ENCODE data around the gene ARSB.
A peak's percentile ranks its signal among the peaks of the same experiment; 100 is the strongest.

ARSB gene

GRCh38 chr5:78738104-78738503 lies 247.0 kb downstream of the ARSB start:
- H4K8ac ChIP-seq (ENCODE audit: low read length), result no peak overlapping the region
- no peak overlapping the region for H2BK15ac ChIP-seq (ENCODE audit: low read depth, poor library complexity, severe bottlenecking)
- H3K4me2 ChIP-seq (ENCODE audit: low read length, poor library complexity, severe bottlenecking), result no peak overlapping the region
- no peak overlapping the region for H2BK5ac ChIP-seq (ENCODE audit: low read depth, low read length, poor library complexity, severe bottlenecking)
- H4K91ac ChIP-seq (ENCODE audit: low read length), result no peak overlapping the region
- H2AFZ ChIP-seq (ENCODE audit: low read depth, low read length), result no peak overlapping the region
- no peak overlapping the region for H3K9ac ChIP-seq (ENCODE audit: low read length)
- H3K9me3 ChIP-seq (ENCODE audit: control insufficient read depth, low read length), result no peaks in the 10 kb centered on the region
- no peak overlapping the region for H3K27ac ChIP-seq (ENCODE audit: low read length, poor library complexity, severe bottlenecking)
- H3K14ac ChIP-seq (ENCODE audit: low read length in 2 of 2), result no peak overlapping the region
- H3K4me3 ChIP-seq (ENCODE audit: insufficient read depth in 1 of 2, low read depth in 1 of 2, low read length in 2 of 2), result no peak overlapping the region
- no peak overlapping the region for H2BK12ac ChIP-seq (ENCODE audit: low read length in 2 of 2)
- H3K79me1 ChIP-seq (replicated peaks; ENCODE audit: low read length, poor library complexity, severe bottlenecking), result no peaks in the 10 kb centered on the region
- peaks cover 6% of the 10 kb centered on the region for H3K4me1 ChIP-seq (ENCODE audit: control insufficient read depth, insufficient read depth, low read depth, low read length)
- no peak overlapping the region for H3K23ac ChIP-seq (ENCODE audit: low read length in 2 of 2)
- DNase-seq, result no peak
- WGBS, result 100% methylated on average over 3 of the region's 3 CpGs
- no peaks in the 10 kb centered on the region for H3K36me3 ChIP-seq (ENCODE audit: control insufficient read depth in 1 of 2, insufficient read depth in 2 of 2, low read depth in 1 of 2, low read length in 2 of 2)
- H3K27me3 ChIP-seq (ENCODE audit: control insufficient read depth in 1 of 2, insufficient read depth in 1 of 2, low read length in 2 of 2), result no peaks in the 10 kb centered on the region
- H3K4ac ChIP-seq (ENCODE audit: low read depth in 1 of 2, low read length in 2 of 2), result no peak overlapping the region
- no peak overlapping the region for H2BK120ac ChIP-seq (ENCODE audit: low read depth, low read length)
- no peak overlapping the region for H2AK5ac ChIP-seq (ENCODE audit: low read length, severe bottlenecking)
- no peak overlapping the region for H3K18ac ChIP-seq (ENCODE audit: low read depth in 1 of 2, low read length in 2 of 2)

- Histone ChIP-seq H3K4me3 (ENCODE audit: insufficient read depth in 1 of 2, low read depth in 1 of 2, low read length in 2 of 2) (no peak overlapping the region), H3K9me3 (ENCODE audit: control insufficient read depth, low read length) (no peaks in the 10 kb centered on the region), H3K23ac (ENCODE audit: low read length in 2 of 2) (no peak overlapping the region), H2BK12ac (ENCODE audit: low read length in 2 of 2) (no peak overlapping the region), H2AK5ac (ENCODE audit: low read length, severe bottlenecking) (peak overlapping the region; percentile 55), H3K4ac (ENCODE audit: low read depth in 1 of 2, low read length in 2 of 2) (no peak overlapping the region), H2BK15ac (ENCODE audit: low read depth, poor library complexity, severe bottlenecking) (no peak overlapping the region), H2BK5ac (ENCODE audit: low read depth, low read length, poor library complexity, severe bottlenecking) (no peak overlapping the region), H2BK120ac (ENCODE audit: low read depth, low read length) (no peak overlapping the region), H3K14ac (ENCODE audit: low read length in 2 of 2) (peak overlapping the region in 1 of 2 experiments; percentile 4), H2AFZ (ENCODE audit: low read depth, low read length) (no peak overlapping the region), H3K9ac (ENCODE audit: low read length) (no peak overlapping the region), H3K27me3 (ENCODE audit: control insufficient read depth in 1 of 2, insufficient read depth in 1 of 2, low read length in 2 of 2) (no peaks in the 10 kb centered on the region), H3K4me1 (ENCODE audit: control insufficient read depth, insufficient read depth, low read depth, low read length) (peaks cover 6% of the 10 kb centered on the region), H3K79me1 (replicated peaks; ENCODE audit: low read length, poor library complexity, severe bottlenecking) (no peaks in the 10 kb centered on the region), H4K8ac (ENCODE audit: low read length) (no peak overlapping the region), H3K18ac (ENCODE audit: low read depth in 1 of 2, low read length in 2 of 2) (no peak overlapping the region), H3K27ac (ENCODE audit: low read length, poor library complexity, severe bottlenecking) (no peak overlapping the region), H3K36me3 (ENCODE audit: control insufficient read depth in 1 of 2, insufficient read depth in 2 of 2, low read depth in 1 of 2, low read length in 2 of 2) (no peaks in the 10 kb centered on the region), H3K4me2 (ENCODE audit: low read length, poor library complexity, severe bottlenecking) (no peak overlapping the region), H4K91ac (ENCODE audit: low read length) (no peak overlapping the region)
- WGBS, result 96% methylated on average over 4 of the region's 4 CpGs
- DNase-seq, result no peak
Observed at GRCh38 chr5:78735834-78736463, 249.2 kb downstream of the ARSB start.

GRCh38 chr5:78734950-78735349 lies 250.2 kb downstream of the ARSB start:
- H3K79me1 ChIP-seq (replicated peaks; ENCODE audit: low read length, poor library complexity, severe bottlenecking), result no peaks in the 10 kb centered on the region
- WGBS, result no CpG with 5 or more reads among the region's 2 CpGs

GRCh38 chr5:78734094-78734845 lies 250.8 kb downstream of the ARSB start:
- Histone ChIP-seq H3K27me3 (ENCODE audit: control insufficient read depth in 1 of 2, insufficient read depth in 1 of 2, low read length in 2 of 2) (no peaks in the 10 kb centered on the region), H3K9ac (ENCODE audit: low read length) (no peak overlapping the region), H3K9me3 (ENCODE audit: control insufficient read depth, low read length) (no peaks in the 10 kb centered on the region), H3K23ac (ENCODE audit: low read length in 2 of 2) (no peak overlapping the region), H2BK120ac (ENCODE audit: low read depth, low read length) (no peak overlapping the region), H2BK15ac (ENCODE audit: low read depth, poor library complexity, severe bottlenecking) (no peak overlapping the region), H2BK5ac (ENCODE audit: low read depth, low read length, poor library complexity, severe bottlenecking) (no peak overlapping the region), H3K79me1 (replicated peaks; ENCODE audit: low read length, poor library complexity, severe bottlenecking) (no peaks in the 10 kb centered on the region), H4K8ac (ENCODE audit: low read length) (no peak overlapping the region), H3K14ac (ENCODE audit: low read length in 2 of 2) (no peak overlapping the region), H3K4ac (ENCODE audit: low read depth in 1 of 2, low read length in 2 of 2) (peak overlapping the region in 1 of 2 experiments; percentile 49), H3K18ac (ENCODE audit: low read depth in 1 of 2, low read length in 2 of 2) (no peak overlapping the region), H3K4me3 (ENCODE audit: insufficient read depth in 1 of 2, low read depth in 1 of 2, low read length in 2 of 2) (no peak overlapping the region), H2AK5ac (ENCODE audit: low read length, severe bottlenecking) (peak overlapping the region; percentile 88), H3K4me1 (ENCODE audit: control insufficient read depth, insufficient read depth, low read depth, low read length) (peaks cover 8% of the 10 kb centered on the region), H2AFZ (ENCODE audit: low read depth, low read length) (no peak overlapping the region), H3K27ac (ENCODE audit: low read length, poor library complexity, severe bottlenecking) (peak overlapping the region; percentile 63), H4K91ac (ENCODE audit: low read length) (no peak overlapping the region), H3K36me3 (ENCODE audit: control insufficient read depth in 1 of 2, insufficient read depth in 2 of 2, low read depth in 1 of 2, low read length in 2 of 2) (no peaks in the 10 kb centered on the region), H2BK12ac (ENCODE audit: low read length in 2 of 2) (no peak overlapping the region), H3K4me2 (ENCODE audit: low read length, poor library complexity, severe bottlenecking) (no peak overlapping the region)
- no peak for DNase-seq
- WGBS, result 82% methylated on average over 2 of the region's 4 CpGs

More at GRCh38 chr5:78734950-78735349, 250.2 kb downstream of the ARSB start:
- Histone ChIP-seq H2BK12ac (ENCODE audit: low read length in 2 of 2) (no peak overlapping the region), H3K4me2 (ENCODE audit: low read length, poor library complexity, severe bottlenecking) (no peak overlapping the region), H3K9me3 (ENCODE audit: control insufficient read depth, low read length) (no peaks in the 10 kb centered on the region), H4K91ac (ENCODE audit: low read length) (no peak overlapping the region), H3K27ac (ENCODE audit: low read length, poor library complexity, severe bottlenecking) (no peak overlapping the region), H3K4me3 (ENCODE audit: insufficient read depth in 1 of 2, low read depth in 1 of 2, low read length in 2 of 2) (no peak overlapping the region), H3K18ac (ENCODE audit: low read depth in 1 of 2, low read length in 2 of 2) (no peak overlapping the region), H3K4me1 (ENCODE audit: control insufficient read depth, insufficient read depth, low read depth, low read length) (peaks cover 8% of the 10 kb centered on the region), H4K8ac (ENCODE audit: low read length) (no peak overlapping the region), H3K9ac (ENCODE audit: low read length) (no peak overlapping the region), H3K23ac (ENCODE audit: low read length in 2 of 2) (no peak overlapping the region), H2AFZ (ENCODE audit: low read depth, low read length) (no peak overlapping the region), H3K36me3 (ENCODE audit: control insufficient read depth in 1 of 2, insufficient read depth in 2 of 2, low read depth in 1 of 2, low read length in 2 of 2) (no peaks in the 10 kb centered on the region), H2BK5ac (ENCODE audit: low read depth, low read length, poor library complexity, severe bottlenecking) (no peak overlapping the region), H2AK5ac (ENCODE audit: low read length, severe bottlenecking) (no peak overlapping the region), H3K4ac (ENCODE audit: low read depth in 1 of 2, low read length in 2 of 2) (no peak overlapping the region), H2BK120ac (ENCODE audit: low read depth, low read length) (no peak overlapping the region), H3K14ac (ENCODE audit: low read length in 2 of 2) (no peak overlapping the region), H3K27me3 (ENCODE audit: control insufficient read depth in 1 of 2, insufficient read depth in 1 of 2, low read length in 2 of 2) (no peaks in the 10 kb centered on the region), H2BK15ac (ENCODE audit: low read depth, poor library complexity, severe bottlenecking) (no peak overlapping the region)
- DNase-seq, result no peak
